Right ventricle myocardium superior (tissue), 1 donor: ENCODE data around the gene DNAAF5. TPM values are rescaled to one million over a fixed set of nuclear protein-coding genes. Genes with fewer than 3 reads are reported as not detected.

Experiments
- ATAC-seq: fragments of 200-7000 bp; cut with Tn5 transposase; one replicate; pipeline ENCODE4 v1.9.1; 2020; ENCODE audit warnings: mild to moderate bottlenecking; ENCODE audit not compliant: poor library complexity
- DNase-seq: peaks from one replicate; pipeline ENCODE4 v3.0.0-alpha.2; 2020
- intact Hi-C: fragments of 100-400 bp; cut with DNase I; formaldehyde crosslinking; loops from one replicate; pipeline ENCODE4 v1.11.2; 2022
- long read RNA-seq: library from polyadenylated mRNA; unstranded; transcript quantifications from one replicate; pipeline ENCODE4 v2.0.0, GENCODE V29; 2021
- total RNA-seq: library from RNA; stranded (reverse); fragmentation: NEBNext Ultra II Directional; extraction: Animal tissue kit (Norgen Biotek cat#: 25700); gene quantifications from one replicate; pipeline ENCODE4 v1.2.1, GENCODE V29; 2021
- donor health status: DM: no; HTN: yes; CAD: no; lungs with severe emphysema.

DNAAF5 gene
- total RNA-seq, result 19.3 TPM
- long read RNA-seq, transcript DNAAF5-201 (13 exons, 3,410 nt), result major isoform, 97 of 121 reads
- long read RNA-seq, partial matches to known transcripts, result 9 of 121 reads
- long read RNA-seq, other reads (novel, unspliced or antisense), result 13 of 121 reads

DNA sequence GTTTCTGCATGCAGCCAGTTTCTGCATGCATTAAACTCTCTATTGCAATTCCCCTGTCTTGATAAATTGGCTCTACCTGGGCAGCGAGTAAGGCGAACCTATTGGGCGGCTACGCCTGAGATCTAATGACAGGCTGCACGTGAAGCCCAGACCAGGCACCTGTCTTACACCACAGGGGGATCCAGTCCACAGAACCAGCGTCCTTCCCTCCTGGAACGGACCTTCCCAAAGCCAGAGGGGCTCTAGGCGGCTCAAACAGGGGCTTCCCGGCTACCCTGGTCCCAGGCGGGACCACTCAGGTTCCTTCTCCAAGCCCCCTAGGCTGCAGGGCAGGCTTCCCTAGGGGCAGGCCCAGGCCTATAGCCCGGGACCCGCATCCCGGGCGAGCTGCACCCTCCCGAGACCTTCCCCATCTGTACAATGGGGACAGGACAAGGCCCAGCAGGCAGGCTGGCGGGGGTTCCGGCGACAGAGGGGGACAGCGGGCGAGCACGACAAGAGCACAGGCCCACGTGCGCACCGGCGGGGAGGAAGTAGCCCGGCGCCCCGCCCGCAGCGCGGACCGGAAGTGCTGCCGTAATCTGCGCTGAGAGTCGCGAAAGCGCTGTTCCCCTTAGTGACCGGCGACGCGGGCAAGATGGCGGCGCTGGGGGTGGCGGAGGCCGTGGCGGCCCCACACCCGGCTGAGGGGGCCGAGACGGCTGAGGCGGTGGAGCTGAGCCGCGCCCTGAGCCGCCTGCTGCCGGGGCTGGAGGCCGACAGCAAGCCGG lies at the start of gene DNAAF5:
Gene DNAAF5 (plus strand): TSS at position 616 of the 770 bp plus-strand sequence. CDS start 22 bp downstream, at position 638.
- DNase-seq (peak; percentile 93), ATAC-seq (peak; percentile 94)
- intact Hi-C loops, result loop anchor here (5.0 kb wide), 1 partner anchor 59 kb away; no protein-coding TSS in a partner anchor

DNA sequence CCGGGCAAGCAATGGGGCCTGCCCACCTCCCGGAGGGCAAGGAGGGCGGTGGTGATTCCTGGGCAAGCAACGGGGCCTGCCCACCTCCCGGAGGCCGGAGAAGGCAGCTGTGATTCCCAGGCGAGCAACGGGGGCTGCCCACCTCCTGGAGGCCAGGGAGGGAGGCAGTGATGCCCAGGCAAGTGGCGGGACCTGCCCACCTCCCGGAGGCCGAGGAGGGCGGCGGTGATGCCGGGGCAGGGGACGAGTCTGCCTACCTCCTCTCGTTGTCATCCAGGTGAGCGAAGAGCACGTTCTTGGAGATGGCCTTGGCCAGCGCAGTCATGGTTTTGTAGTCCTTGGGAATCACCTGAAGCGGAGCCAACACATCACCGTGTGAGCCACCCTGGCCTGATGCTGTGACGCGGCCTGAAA lies 49.5 kb upstream of the DNAAF5 start:
- no peak for ATAC-seq
- DNase-seq, result no peak
- intact Hi-C loops, result no loop called here

DNA sequence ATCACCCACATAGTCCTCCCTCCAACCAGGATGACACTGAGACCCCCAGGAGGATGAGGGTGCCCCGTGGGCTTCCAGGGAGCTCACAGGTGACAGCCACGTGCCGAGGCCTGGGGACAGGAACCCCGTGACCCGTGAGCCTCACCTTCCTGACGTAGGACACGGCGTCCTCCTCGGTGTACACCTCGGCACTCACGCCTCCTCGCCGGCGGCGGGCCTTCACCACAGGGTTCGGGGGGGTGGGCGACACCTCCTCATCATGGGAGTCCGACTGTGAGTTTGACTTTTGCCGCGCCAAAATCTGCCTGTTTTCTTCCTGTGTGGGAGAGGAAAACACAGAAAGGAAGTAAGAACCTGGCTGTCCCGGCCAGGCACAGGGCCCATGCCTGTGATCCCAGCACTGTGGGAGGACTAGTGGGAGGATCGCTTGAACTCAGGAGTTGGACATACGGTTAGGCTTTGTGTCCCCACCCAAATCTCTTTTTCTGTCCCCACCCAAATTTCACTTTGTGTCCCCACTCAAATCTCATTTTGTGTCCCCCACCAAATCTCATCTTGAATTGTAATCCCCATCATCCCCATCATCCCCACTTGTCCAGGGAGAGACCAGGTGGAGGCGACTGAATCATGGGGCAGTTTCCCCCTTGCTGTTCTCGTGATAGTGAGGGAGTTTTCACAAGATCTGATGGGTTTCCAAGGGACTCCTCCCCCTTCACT lies 45.9 kb upstream of the DNAAF5 start:
- ATAC-seq (no peak), DNase-seq (no peak)
- intact Hi-C loops, result no loop called here

DNA sequence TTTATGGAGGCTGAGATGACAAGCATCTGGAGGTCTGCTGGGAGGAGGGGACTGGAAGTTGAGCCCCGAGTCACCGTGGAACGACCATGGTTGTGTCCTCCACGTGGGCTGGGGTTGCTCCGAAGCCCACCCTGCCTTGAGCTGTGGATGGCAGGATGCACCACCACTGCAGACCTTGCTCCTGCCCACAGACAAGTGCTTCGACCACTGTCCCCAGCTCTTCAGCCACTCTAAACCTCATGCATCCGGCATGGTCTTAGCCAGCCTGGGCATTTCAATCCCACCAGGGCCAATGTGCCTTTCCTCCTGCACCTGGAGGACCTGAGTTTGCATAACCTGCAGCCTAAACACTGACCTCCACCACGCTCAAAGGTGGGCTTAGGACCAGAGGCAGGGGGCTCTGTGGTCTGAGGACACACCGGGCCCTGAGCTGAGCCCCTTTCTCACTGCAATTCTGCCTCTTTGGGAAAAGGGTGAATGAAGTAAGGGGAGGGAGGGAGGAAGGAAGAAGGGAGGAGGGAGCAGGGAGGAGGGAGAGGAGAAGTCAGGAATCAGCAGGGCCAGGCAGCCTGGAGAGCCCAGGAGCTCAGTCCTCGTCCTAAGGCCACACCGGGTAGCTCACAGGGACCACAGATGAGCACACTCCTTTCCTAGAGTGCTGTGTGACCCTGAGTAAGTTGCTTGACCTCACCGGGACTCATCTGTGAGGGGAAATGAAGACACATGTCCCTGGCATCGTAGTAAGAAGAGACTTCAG lies 44.8 kb upstream of the DNAAF5 start:
- ATAC-seq (no peak), DNase-seq (no peak)
- intact Hi-C loops, result no loop called here

DNA sequence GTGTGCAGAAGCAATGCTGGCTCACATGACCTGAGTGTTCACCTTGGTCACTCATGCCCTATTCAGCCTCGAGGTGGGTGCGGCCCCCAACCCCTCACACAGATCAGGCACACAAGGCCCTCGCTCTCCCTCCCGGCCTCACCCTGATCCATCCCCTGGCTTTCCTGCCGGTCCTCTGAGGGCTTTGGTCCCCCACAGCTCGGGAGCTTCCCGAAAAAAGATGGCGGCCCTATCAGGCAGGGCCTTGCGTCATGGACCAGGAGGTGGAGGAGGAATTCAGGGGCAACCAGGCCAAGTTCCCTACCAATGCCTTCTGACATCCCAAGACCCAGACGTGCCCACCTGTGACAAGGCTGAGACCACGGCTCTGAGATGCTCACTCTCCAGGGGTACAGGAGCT lies 43.7 kb upstream of the DNAAF5 start:
- ATAC-seq (no peak), DNase-seq (no peak)
- intact Hi-C loops, result no loop called here

DNA sequence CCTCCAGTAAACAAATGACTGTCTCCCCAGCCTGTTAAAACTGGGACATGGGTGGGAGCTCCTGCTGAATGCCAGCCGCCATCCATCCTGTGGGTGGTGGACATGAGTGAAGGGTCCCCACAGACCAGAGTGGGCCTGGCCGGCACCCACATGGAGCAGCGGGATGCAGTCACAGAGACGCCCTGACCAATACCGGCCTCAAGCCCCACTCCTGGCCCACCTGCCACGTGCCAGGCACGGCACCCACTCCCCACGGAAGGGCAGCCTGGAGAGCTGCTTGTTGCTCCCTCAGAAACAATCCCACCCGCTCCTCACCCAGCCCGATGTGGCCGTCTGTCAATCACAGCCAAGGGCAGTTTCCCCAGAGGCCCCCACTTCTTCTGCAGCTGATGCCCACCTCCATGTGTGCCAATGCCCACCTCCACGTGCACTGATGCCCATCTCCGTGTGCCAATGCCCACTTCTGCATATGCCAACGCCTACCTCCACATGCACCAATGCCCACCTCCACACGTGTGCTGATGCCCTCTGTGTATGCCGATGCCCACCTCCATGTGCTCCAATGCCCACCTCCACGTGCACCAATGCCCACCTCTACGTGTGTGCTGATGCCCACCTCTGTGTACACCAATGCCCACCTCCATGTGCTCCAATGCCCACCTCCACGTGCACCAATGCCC lies 42.8 kb upstream of the DNAAF5 start:
- intact Hi-C loops, result no loop called here
- DNase-seq (no peak), ATAC-seq (no peak)

DNA sequence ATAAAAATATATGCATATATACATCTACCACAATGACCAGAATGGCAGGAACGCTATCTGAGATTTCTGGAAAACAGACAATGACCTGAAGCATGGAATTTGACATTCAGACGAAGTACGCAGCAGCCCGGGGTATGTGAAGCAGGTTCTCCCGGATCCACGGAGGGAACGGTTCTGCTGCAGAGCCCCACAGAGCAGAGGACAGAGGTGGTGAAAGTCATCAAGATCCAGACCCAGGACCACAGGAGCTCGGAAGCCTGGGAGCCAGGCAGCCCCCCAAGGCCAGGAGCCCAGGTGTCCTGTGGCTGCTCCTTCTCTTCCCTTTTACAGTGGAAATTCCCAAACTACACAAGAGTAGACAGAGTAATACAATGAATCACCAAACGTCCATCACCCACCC lies 42.1 kb upstream of the DNAAF5 start:
- DNase-seq (no peak), ATAC-seq (no peak)
- intact Hi-C loops, result no loop called here

DNA sequence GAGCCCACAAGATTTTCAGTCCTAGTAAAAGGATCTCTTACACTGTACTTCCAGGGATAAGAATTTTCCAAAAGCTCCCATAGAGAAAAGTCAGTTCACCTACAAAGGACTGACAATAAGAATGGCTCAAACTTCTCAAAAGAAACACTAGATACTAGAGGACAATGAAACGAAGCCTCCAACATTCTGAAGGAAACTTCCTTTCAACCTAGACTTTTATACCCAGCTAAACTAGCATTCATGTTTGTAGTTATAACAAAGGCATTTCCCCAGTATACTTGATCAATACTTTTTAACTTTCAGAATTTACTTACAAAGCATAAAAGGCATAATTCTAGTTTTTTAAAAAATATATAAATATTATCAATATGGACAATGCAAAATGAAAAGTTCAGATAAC lies 41.0 kb upstream of the DNAAF5 start:
- ATAC-seq, result no peak
- DNase-seq, result no peak
- intact Hi-C loops, result no loop called here

DNA sequence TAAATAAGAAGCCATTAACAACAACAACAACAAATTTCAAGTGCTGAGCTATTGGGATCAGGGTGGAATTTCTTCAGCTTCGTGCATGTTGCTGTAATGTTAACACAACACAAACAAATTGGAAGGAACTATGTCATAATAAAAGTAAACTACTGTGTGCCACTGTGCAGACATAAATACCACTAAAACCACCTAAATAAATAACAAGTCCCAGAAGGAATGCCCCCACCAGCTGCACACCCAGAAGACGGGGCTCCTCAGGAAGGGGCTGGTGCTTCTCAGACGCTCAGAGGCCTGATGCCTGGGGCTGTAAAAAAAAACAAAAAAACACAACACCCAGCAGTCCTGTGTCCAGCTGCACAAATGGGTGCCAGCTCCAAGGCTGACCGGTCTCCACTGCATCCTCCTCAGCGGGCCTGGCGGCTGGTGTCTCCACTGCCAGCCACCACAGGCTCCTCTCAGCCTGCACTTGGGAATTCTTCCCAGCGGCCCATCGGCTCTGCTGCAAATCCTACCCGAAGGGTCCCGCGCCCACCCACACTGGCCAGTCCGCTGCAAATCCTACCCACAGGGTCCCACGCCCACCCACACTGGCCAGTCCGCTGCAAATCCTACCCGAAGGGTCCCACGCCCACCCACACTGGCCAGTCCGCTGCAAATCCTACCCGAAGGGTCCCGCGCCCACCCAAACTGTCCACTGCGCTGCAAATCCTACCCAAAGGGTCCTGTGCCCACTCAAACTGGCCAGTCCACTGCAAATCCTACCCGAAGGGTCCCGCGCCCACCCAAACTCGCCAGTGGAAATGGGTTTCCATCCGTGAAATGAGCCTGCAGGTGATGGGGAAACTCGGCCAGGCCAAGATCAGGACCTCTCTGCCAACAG lies 35.8 kb upstream of the DNAAF5 start:
- intact Hi-C loops, result no loop called here
- DNase-seq (no peak), ATAC-seq (no peak)

DNA sequence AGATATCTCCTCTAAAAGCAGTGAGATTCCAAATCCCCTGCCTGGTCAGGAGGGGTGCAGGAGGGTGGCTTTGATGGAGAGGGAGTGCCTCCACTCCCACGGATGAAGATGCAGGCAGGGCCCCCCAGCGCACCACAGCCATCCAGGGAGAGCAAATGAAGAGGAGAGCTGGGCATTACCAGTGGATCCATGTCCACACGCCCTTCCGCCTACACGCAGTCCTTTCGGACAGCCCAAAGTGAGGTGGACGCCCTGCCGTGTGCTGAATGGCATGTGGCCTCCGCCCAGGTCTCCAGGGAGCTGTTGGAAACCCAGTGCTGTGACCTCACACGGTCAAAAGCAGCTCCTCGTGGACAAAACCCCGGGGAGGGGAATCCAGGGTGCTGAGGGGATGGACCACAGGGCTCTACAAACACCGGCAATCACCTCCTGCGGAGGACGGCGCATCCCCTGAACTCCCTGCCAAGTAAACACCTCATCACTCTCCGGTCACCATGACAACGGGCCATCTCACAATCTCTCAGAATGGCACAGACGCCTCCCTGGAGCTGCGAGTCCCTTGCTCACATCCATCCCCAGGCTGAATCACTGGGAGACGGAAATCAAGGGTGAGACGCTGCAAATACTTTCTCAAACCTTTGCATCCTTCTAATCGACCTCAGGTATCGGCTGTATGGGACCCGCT lies 35.0 kb upstream of the DNAAF5 start:
- ATAC-seq (no peak), DNase-seq (no peak)
- intact Hi-C loops, result no loop called here

DNA sequence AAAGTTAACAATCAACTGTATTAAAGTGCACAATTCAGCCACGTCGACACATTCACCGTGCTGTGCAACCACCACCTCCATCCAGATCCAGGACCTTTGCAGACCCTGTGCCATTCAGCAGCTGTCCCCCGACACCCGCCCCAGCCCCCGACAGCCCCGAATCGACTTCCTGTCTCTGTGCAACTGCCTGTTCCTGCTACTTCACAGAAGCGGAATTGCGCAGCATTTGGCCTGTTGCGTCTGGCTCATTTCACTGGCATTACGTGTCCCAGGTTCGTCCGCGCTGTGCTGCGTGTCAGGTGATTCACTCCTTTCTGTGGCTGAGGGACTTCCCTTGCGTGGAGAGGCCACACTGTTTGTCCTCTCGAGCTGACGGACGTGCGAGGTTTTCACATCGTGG lies 33.2 kb upstream of the DNAAF5 start:
- no peak for DNase-seq
- intact Hi-C loops, result no loop called here
- ATAC-seq, result no peak

DNA sequence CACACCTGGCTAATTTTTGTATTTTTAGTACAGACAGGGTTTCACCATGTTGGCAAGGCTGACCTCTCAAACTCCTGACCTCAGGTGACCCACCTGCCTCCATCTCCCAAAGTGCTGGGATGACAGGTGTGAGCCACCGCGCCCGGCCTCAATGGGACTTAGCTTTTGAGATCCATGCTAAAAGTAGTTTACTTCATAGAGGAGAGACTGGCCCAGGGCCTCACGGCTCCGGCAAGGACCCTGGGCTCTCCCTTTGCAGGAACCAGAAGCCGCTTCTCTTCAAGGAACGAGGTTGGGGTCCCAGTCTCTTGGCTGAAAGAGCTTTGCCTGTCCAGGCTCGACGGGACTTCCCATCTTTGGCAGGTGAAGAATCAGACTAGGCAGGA lies 30.1 kb upstream of the DNAAF5 start:
- no peak for DNase-seq
- no peak for ATAC-seq
- intact Hi-C loops, result no loop called here

DNA sequence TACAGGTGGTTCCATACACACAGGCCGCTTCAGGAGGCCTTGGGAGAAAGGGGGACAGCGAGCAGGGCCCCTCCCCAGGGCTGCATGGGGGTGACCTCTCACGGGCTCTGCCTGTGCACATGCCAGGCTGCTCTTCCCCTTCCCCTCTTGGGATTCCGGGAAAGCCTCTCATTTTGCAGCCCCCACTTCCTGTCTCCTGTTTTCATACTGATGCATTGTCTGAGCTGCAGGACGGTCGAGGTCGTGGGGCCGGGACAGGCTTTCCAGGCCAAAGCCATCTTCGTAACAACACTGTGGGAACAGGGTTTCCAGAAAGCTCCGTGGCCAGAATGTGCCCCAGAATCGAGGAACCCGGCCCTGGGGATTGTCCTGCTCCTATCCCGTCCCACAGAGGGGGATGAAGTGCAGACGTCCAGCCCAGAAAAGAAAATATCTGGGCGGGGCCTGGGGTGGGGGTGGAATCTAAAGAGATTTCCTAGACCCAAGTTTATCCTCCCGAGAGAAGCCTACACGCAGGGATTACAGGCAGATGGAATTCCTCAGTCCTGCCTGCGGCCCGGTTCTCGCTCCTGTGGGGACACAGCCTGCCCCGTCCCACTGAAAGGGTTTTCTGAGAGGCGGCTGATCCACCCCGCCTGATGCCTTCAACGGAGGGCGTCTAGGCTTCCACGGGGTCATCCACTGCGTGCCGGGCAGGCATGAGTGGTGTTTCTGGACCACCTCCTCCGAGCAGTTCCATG lies 29.5 kb upstream of the DNAAF5 start:
- no peak for DNase-seq
- no peak for ATAC-seq
- intact Hi-C loops, result no loop called here

DNA sequence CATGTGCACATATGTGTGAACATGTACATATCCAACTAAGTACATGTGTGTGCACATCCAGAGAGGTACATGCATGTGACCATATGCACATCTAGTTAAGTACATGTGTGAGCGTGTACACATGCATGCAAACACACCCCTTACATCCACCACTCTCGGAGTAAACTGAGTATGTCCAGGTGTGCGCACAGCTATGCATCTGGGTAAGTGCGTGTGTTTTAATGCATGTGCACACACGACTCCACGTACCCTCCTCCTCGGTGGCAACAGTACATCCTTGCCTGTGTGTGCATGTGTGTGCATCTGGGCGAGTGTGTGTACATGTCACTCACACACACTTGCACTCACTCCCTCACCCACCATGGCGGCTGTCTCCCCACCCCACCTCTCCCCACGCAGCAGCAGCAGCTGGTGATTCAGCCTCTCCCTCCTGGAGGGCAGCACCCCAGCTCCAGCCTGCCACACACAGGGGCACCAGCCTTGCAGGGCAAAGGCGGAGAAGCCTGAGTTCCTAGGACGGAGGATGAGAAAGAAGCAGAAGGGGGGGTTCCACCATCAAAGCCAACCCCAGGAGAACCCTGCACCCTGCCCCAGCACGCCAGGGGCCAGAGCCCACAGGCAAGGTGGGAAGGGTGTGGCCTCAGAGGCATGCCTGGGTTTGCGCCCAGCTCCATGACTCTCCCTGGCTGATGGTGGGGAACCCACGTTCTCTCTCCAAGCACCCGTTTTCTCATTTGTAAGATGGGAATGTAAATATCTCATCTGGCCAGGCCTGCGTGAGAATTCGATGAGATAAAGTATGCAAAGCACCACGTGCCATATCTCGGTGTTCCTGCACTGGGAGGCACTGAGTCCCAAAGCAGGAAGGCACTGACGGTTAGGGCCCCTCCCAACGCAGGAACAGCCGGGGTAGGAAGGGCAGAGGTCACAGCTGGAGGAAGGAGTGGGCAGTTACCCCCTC lies 27.7 kb upstream of the DNAAF5 start:
- intact Hi-C loops, result no loop called here
- ATAC-seq (no peak), DNase-seq (no peak)

DNA sequence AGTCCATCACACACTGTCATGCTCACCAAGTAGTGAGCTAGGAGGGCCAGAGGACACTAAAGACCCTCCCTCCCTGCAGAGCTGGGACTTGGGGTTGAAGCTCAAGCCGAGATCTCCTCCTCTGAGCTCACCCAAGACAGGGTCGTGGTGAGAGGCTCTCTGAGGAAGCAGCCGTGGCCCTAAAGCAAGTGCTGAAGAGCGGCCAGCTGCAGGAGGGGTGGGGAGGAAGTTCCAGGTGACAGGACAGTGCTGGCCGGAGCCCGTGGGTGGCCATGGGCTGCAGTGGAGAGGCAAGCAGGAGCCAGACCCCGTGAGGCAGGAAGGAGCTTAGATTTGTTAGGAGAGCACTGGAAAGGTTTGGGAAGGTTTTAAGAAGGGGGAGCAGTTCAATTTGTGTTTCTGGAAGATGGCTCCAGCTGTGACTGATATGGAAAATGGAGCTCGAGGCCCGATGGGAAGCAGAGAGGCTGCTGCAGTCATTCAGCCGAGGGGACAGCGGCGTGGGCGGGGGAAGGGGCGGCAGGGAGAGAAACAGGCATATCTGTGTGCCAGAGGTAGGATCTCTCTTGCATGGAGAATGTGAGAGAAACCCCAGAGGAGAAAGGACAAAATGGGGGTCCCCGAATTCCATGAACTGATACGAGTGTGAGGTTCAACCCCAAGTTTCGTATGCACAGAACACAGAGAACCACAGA lies 26.9 kb upstream of the DNAAF5 start:
- ATAC-seq, result no peak
- no peak for DNase-seq

More for the DNA sequence above, 26.9 kb upstream of the DNAAF5 start:
- intact Hi-C loops, result no loop called here
